Astrocyte (in vitro differentiated cells and primary cell): Measurements from ENCODE around the gene DYRK3. TPM values are rescaled to one million over a fixed set of nuclear protein-coding genes. Genes with fewer than 3 reads are reported as not detected.

ENCODE experiments used
- DNase-seq: peaks from one replicate; pipeline ENCODE4 v3.0.0-alpha.2; 2010; ENCODE audit warnings: low read depth
- FAIRE-seq: peaks from 2 replicates; lab custom pipeline; 2011; peaks lifted over from hg19 to GRCh38; lab: Jason Lieb, UNC
- H2AFZ ChIP-seq: 2 replicates; pipeline ENCODE4 v1.6.0; 2012; ENCODE audit warnings: low read depth, low read length, inconsistent platforms
- H3K27ac ChIP-seq: 2 replicates; pipeline ENCODE4 v1.5.1; 2011; ENCODE audit warnings: low read depth, low read length, inconsistent platforms
- H3K27me3 ChIP-seq: 2 replicates; pipeline ENCODE4 v1.6.0; 2011; ENCODE audit warnings: low read length, inconsistent platforms; ENCODE audit not compliant: insufficient read depth
- H3K36me3 ChIP-seq: 2 replicates; pipeline ENCODE4 v1.5.1; 2011; ENCODE audit warnings: low read length, inconsistent platforms; ENCODE audit not compliant: insufficient read depth
- H3K4me1 ChIP-seq: 2 replicates; pipeline ENCODE4 v1.5.1; 2011; ENCODE audit warnings: low read length, inconsistent platforms; ENCODE audit not compliant: insufficient read depth
- H3K4me2 ChIP-seq: 2 replicates; pipeline ENCODE4 v1.6.0; 2012; ENCODE audit warnings: low read length, inconsistent platforms
- H3K4me3 ChIP-seq: 2 replicates; pipeline ENCODE4 v1.5.1; 2011; ENCODE audit warnings: low read depth, mild to moderate bottlenecking, low read length, inconsistent platforms; ENCODE audit not compliant: insufficient read depth
- H3K79me2 ChIP-seq: 2 replicates; pipeline ENCODE4 v1.6.0; 2012; ENCODE audit warnings: mild to moderate bottlenecking, low read length, inconsistent platforms; ENCODE audit not compliant: insufficient read depth
- H3K9ac ChIP-seq: 2 replicates; pipeline ENCODE4 v1.6.0; 2012; ENCODE audit warnings: mild to moderate bottlenecking, low read length, inconsistent platforms
- H3K9me3 ChIP-seq: 2 replicates; pipeline ENCODE4 v1.5.1; 2012; ENCODE audit warnings: low read depth, mild to moderate bottlenecking, low read length, inconsistent platforms; ENCODE audit not compliant: insufficient read depth
- H4K20me1 ChIP-seq: 2 replicates; pipeline ENCODE4 v1.6.0; 2012; ENCODE audit warnings: low read length, inconsistent platforms; ENCODE audit not compliant: insufficient read depth
- H3K27ac Mint-ChIP-seq: one replicate; pipeline ENCODE4 v1.8.0; 2021; ENCODE audit warnings: mild to moderate bottlenecking, mixed read lengths; ENCODE audit not compliant: unreplicated experiment
- H3K27me3 Mint-ChIP-seq: one replicate; pipeline ENCODE4 v1.8.0; 2021; ENCODE audit warnings: low read depth, mixed read lengths; ENCODE audit not compliant: unreplicated experiment
- H3K36me3 Mint-ChIP-seq: one replicate; pipeline ENCODE4 v1.8.0; 2021; ENCODE audit warnings: low read depth, mixed read lengths; ENCODE audit not compliant: unreplicated experiment
- H3K4me1 Mint-ChIP-seq: one replicate; pipeline ENCODE4 v1.8.0; 2021; ENCODE audit warnings: low read depth, mixed read lengths; ENCODE audit not compliant: unreplicated experiment
- H3K4me3 Mint-ChIP-seq: one replicate; pipeline ENCODE4 v1.8.0; 2021; ENCODE audit warnings: mild to moderate bottlenecking, moderate library complexity, mixed read lengths; ENCODE audit not compliant: unreplicated experiment
- H3K9me3 Mint-ChIP-seq: one replicate; pipeline ENCODE4 v1.8.0; 2021; ENCODE audit warnings: mild to moderate bottlenecking, mixed read lengths; ENCODE audit not compliant: unreplicated experiment
- EZH2 ChIP-seq: IDR thresholded peaks from 2 replicates; pipeline ENCODE4 v1.6.1; 2012; ENCODE audit warnings: mild to moderate bottlenecking, low read length, inconsistent platforms; ENCODE audit not compliant: insufficient read depth
- total RNA-seq: library from RNA; stranded (reverse); gene quantifications from 2 replicates; pipeline ENCODE4 v1.2.1, GENCODE V29; 2021
- TF ChIP-seq, protein P1 (sequence below): IDR thresholded peaks from 2 replicates; pipeline ENCODE4 v1.5.1; 2011; ENCODE audit warnings: low read depth, mild to moderate bottlenecking, inconsistent platforms, low read length, moderate library complexity; ENCODE audit not compliant: insufficient read depth

Gene DYRK3
- total RNA-seq, 1 donor from 2014 or later = 8.2 TPM

DNA sequence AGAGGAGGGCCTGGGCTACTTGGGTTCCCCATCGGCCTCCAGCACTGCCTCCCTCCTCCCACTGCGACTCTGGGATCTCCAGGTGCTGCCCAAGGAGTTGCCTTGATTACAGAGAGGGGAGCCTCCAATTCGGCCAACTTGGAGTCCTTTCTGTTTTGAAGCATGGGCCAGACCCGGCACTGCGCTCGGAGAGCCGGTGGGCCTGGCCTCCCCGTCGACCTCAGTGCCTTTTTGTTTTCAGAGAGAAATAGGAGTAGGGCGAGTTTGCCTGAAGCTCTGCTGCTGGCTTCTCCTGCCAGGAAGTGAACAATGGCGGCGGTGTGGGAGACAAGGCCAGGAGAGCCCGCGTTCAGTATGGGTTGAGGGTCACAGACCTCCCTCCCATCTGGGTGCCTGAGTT, 47.4 kb upstream of the DYRK3 start:
- no peak overlapping the region for H3K4me2 ChIP-seq
- no peak overlapping the region for H3K27ac ChIP-seq
- H2AFZ ChIP-seq = no peak overlapping the region

DNA sequence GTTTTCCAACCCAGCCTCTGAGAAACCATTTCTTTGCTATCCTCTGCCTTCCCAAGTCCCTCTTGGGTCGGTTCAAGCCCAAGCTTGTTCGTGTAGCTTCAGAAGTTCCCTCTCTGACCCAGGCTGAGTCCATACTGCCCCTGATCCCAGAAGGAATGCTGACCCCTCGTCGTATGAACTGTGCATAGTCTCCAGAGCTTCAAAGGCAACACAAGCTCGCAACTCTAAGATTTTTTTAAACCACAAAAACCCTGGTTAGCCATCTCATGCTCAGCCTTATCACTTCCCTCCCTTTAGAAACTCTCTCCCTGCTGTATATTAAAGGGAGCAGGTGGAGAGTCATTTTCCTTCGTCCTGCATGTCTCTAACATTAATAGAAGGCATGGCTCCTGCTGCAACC, 46.8 kb upstream of the DYRK3 start:
- Mint-ChIP-seq H3K9me3 (no peaks in the 10 kb centered on the region), H3K27me3 (peaks cover 7% of the 10 kb centered on the region), H3K27ac (peak overlapping the region; percentile 84), H3K4me1 (peaks cover 55% of the 10 kb centered on the region), H3K36me3 (peaks cover 20% of the 10 kb centered on the region), H3K4me3 (peak overlapping the region; percentile 66)
- H3K4me3 ChIP-seq = no peak overlapping the region
- DNase-seq (peak; percentile 60), FAIRE-seq (no peak)
- no peaks in the 10 kb centered on the region for H4K20me1 ChIP-seq
- TF ChIP-seq EZH2 = no peak
- TF ChIP-seq, protein P1, sequence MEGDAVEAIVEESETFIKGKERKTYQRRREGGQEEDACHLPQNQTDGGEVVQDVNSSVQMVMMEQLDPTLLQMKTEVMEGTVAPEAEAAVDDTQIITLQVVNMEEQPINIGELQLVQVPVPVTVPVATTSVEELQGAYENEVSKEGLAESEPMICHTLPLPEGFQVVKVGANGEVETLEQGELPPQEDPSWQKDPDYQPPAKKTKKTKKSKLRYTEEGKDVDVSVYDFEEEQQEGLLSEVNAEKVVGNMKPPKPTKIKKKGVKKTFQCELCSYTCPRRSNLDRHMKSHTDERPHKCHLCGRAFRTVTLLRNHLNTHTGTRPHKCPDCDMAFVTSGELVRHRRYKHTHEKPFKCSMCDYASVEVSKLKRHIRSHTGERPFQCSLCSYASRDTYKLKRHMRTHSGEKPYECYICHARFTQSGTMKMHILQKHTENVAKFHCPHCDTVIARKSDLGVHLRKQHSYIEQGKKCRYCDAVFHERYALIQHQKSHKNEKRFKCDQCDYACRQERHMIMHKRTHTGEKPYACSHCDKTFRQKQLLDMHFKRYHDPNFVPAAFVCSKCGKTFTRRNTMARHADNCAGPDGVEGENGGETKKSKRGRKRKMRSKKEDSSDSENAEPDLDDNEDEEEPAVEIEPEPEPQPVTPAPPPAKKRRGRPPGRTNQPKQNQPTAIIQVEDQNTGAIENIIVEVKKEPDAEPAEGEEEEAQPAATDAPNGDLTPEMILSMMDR = no peak
- H2AFZ ChIP-seq = no peak overlapping the region
- H3K27ac ChIP-seq = peak overlapping the region; percentile 64
- H3K4me1 ChIP-seq = peaks cover 28% of the 10 kb centered on the region
- H3K9ac ChIP-seq = no peak overlapping the region
- H3K79me2 ChIP-seq = no peaks in the 10 kb centered on the region
- H3K27me3 ChIP-seq = no peaks in the 10 kb centered on the region
- H3K4me2 ChIP-seq = peak overlapping the region; percentile 61
- peaks cover 5% of the 10 kb centered on the region for H3K36me3 ChIP-seq
- no peaks in the 10 kb centered on the region for H3K9me3 ChIP-seq

More for the DNA sequence above, 47.4 kb upstream of the DYRK3 start:
- H3K4me1 Mint-ChIP-seq = peaks cover 55% of the 10 kb centered on the region
- Histone ChIP-seq H3K4me1 (peaks cover 28% of the 10 kb centered on the region), H3K4me3 (no peak overlapping the region), H3K9ac (no peak overlapping the region), H3K36me3 (peaks cover 5% of the 10 kb centered on the region), H3K27me3 (no peaks in the 10 kb centered on the region), H3K79me2 (no peaks in the 10 kb centered on the region), H3K9me3 (no peaks in the 10 kb centered on the region), H4K20me1 (no peaks in the 10 kb centered on the region)
- peaks cover 7% of the 10 kb centered on the region for H3K27me3 Mint-ChIP-seq
- peaks cover 20% of the 10 kb centered on the region for H3K36me3 Mint-ChIP-seq
- H3K27ac Mint-ChIP-seq = no peak overlapping the region
- TF ChIP-seq EZH2 = no peak
- TF ChIP-seq, protein P1 = no peak
- no peak for DNase-seq
- no peaks in the 10 kb centered on the region for H3K9me3 Mint-ChIP-seq
- FAIRE-seq = no peak
- H3K4me3 Mint-ChIP-seq = no peak overlapping the region

DNA sequence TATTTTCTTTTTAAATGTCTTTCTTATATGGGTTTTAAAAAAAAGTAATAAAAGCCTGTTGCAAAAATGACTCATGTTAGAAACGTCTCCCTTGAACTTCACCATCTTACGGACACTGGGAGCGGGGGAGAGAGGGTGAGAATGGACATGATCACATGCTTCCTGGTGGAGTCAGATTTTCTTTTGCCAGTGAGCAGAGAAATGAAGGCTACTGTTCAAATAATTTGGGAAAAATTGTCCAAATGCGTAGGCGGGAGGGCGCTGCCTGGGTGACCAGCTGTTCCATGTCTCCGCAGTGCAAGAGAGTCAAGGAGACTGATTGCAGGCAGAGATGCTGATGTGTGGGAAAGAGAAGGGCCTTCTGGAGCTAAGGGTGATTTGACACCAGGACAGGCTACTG, 46.1 kb upstream of the DYRK3 start:
- no peaks in the 10 kb centered on the region for H3K79me2 ChIP-seq
- peaks cover 5% of the 10 kb centered on the region for H3K27me3 Mint-ChIP-seq
- no peak for FAIRE-seq
- peak overlapping the region; percentile 64 for H3K27ac ChIP-seq
- peak; percentile 95 for DNase-seq
- H3K4me3 ChIP-seq = no peak overlapping the region
- no peaks in the 10 kb centered on the region for H3K9me3 ChIP-seq
- peaks cover 55% of the 10 kb centered on the region for H3K4me1 Mint-ChIP-seq
- H4K20me1 ChIP-seq = no peaks in the 10 kb centered on the region
- H3K36me3 Mint-ChIP-seq = peaks cover 22% of the 10 kb centered on the region
- no peaks in the 10 kb centered on the region for H3K9me3 Mint-ChIP-seq
- peaks cover 28% of the 10 kb centered on the region for H3K4me1 ChIP-seq
- H3K27me3 ChIP-seq = no peaks in the 10 kb centered on the region
- TF ChIP-seq, protein P1 = no peak
- TF ChIP-seq EZH2 = no peak
- H2AFZ ChIP-seq = no peak overlapping the region
- peak overlapping the region; percentile 30 for H3K9ac ChIP-seq
- H3K4me3 Mint-ChIP-seq = no peak overlapping the region
- peak overlapping the region; percentile 61 for H3K4me2 ChIP-seq
- peak overlapping the region; percentile 42 for H3K27ac Mint-ChIP-seq
- peaks cover 11% of the 10 kb centered on the region for H3K36me3 ChIP-seq
